AG09319 (cell line): ENCODE results near the gene ENTPD1.

Experiments
- DNase-seq: peaks from one replicate; pipeline ENCODE4 v3.0.0-alpha.2; 2010; ENCODE audit warnings: low read depth; ENCODE audit errors: extremely low read depth
- TF ChIP-seq, protein P1 (sequence below): IDR thresholded peaks from 2 replicates; pipeline ENCODE4 v1.5.1; 2011; ENCODE audit warnings: low read depth, mild to moderate bottlenecking, inconsistent platforms, low read length, moderate library complexity

Gene ENTPD1

DNA sequence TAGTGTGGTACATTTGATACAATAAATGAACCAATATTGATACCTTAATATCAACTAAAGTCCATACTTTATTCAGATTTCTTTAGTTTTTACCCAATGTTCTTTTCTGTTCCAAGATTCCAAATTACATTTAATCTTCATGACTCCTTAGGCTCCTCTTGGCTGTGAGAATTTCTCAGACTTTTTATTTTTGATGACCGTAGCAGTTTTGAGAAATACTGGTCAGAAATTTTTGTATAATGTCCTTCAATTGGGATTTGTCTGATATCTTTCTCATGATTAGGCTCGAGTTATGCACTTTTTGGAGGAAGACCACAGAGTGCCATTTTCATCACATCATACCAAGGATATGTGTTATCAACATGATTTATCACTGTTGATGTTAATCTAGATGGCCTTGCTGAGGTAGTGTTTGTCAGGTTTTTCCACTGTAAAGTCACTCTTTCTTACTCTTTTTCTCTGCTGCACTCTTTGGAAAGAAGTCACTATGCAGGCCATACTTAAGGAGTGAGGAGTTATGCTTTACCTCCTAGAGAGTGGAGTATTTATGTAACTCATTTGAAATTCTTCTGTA, 12.9 kb upstream of the ENTPD1 start:
- TF ChIP-seq, protein P1, sequence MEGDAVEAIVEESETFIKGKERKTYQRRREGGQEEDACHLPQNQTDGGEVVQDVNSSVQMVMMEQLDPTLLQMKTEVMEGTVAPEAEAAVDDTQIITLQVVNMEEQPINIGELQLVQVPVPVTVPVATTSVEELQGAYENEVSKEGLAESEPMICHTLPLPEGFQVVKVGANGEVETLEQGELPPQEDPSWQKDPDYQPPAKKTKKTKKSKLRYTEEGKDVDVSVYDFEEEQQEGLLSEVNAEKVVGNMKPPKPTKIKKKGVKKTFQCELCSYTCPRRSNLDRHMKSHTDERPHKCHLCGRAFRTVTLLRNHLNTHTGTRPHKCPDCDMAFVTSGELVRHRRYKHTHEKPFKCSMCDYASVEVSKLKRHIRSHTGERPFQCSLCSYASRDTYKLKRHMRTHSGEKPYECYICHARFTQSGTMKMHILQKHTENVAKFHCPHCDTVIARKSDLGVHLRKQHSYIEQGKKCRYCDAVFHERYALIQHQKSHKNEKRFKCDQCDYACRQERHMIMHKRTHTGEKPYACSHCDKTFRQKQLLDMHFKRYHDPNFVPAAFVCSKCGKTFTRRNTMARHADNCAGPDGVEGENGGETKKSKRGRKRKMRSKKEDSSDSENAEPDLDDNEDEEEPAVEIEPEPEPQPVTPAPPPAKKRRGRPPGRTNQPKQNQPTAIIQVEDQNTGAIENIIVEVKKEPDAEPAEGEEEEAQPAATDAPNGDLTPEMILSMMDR: no peak
- no peak for DNase-seq

DNA sequence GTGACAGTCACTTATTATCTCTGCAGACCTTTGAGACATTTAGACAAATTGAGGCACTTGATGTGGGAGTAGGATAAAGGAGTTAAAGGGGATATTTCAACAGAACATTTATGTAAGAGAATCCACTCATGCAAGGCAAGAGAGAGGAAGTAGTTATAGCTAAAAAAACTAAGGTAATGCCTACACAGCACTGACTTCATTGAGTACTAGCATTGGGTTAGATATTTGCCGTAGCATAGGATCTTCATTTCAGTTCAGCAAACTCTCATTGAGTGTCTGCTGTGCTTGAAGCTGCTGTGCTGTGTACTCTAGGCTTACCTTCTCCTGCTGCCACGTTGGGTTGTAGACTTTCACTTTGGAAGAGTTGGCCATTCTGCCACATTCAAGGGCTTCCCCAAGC, 10.5 kb upstream of the ENTPD1 start:
- TF ChIP-seq, protein P1: no peak
- no peak for DNase-seq

GRCh38 chr10:95748349-95748748, 7.6 kb upstream of the ENTPD1 start:
- TF ChIP-seq, protein P1: no peak
- no peak for DNase-seq

GRCh38 chr10:95755511-95756004, 405 bp upstream of the ENTPD1 start:
- DNase-seq: no peak
- TF ChIP-seq, protein P1: no peak

DNA sequence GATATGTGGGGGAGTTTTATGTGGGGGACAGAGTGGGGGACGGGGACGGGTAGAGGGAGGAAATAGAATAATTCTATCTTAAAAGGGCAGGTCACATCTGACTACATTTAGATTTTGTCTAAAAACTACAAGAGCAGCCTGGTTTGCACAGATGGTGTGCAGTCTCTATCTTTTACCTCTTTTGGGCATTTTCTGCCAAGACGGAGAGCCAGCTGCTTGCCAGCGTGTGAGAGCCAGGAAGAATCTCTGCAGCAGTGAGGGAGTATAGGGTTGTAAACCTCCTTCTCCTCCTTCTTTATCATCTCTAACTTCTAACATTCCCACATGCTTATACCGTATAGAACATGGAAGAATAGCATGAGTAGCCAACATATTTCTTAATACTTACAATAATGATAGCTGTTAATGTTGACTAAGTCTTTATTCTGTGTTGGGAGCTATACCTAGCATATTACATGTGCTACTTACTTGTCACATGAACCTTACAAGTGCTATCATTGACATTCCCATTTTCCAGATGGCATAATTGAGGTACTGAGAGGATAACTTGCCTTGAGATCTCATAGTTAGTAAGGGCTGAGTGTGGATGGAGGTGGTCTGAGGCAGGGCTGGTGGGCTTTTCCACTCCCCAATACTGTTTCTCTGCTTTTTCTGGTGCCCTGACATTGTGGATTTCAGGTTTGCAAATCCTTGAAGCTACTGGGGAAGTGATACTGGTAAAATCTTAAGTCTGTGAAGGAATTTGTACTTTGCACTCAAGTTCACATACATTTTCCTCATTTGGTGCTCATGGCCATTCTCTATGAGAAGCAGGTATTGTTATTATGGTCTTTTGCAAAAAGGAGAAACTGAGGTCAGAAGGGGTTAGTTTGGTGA, 1.1 kb downstream of the ENTPD1 start:
- no peak for DNase-seq
- TF ChIP-seq, protein P1: no peak

- TF ChIP-seq, protein P1: no peak
- DNase-seq: no peak
These were observed 2.5 kb downstream of the ENTPD1 start for GRCh38 chr10:95758351-95759025.
